ENCODE data around the gene DENND2A.
A peak's percentile ranks its signal among the peaks of the same experiment; 100 is the strongest.
"Not testable (repeated sequence)": the region's sequence is repeated elsewhere in the genome, so short reads cannot be mapped to it uniquely, and the experiment has no call there.

DENND2A gene

DNA sequence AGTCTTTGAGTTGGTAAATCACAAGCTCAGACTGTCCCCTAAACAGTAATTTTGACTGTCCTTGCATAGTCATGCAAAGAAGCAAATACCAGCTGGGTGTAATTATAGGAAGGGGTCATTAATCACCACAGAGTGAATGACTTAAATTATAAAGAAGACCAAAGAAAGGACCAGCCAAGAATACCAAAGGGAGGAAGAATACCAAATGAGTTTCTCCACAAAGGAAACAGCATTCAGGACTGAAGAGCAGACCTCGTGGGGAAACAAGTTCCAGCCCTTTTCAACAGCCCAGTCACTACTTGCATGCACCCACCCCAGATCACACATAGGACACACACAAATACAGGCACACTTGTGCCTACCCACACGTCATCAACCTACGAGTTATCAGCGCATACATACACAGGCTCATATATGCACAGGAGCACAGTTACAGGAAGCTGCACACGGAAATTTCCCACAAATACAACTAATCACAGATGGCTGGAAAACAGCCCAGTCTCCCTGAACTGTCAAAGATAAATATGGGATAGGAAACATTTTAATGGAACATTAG is 77.6 kb downstream of the DENND2A start:
- Histone ChIP-seq H3K27ac (ENCODE audit: low read length) (no peak overlapping the region), H3K9me3 (ENCODE audit: control insufficient read depth in 2 of 2, low read length in 2 of 2) (no peaks in the 10 kb centered on the region), H3K4me1 (ENCODE audit: control insufficient read depth, insufficient read depth, low read length) (peaks cover 16% of the 10 kb centered on the region), H3K36me3 (ENCODE audit: control insufficient read depth in 2 of 2, insufficient read depth in 2 of 2, low read length in 2 of 2) (peaks cover 9 to 24% of the 10 kb centered on the region in 2 donors), H3K9ac (ENCODE audit: low read length in 2 of 2) (no peak overlapping the region), H3K4me3 (ENCODE audit: low read length in 2 of 2) (no peak overlapping the region), H3K27me3 (ENCODE audit: control insufficient read depth in 1 of 2, insufficient read depth in 2 of 2, low read length in 2 of 2) (no peaks in the 10 kb centered on the region)

DNA sequence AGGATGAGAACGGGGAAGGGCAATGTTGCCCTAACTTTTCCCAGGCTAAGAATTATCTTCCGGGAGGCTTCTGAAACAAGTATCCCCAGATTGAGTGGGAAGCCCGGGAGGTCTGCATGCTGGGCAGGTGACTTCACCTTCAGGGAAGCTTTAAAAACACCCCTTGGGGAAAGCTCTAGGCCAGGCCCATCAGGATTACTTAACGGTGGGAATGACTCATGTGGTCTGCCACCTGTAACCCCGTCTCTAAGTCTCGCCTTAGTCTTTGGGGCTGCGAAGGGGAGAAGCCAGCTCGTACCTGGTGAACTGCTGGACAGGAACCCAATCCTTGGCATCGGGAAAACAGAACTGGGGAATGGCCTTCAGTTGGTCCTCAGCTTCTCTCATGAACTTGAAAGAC is 81.2 kb downstream of the DENND2A start:
- Histone ChIP-seq H3K27me3 (ENCODE audit: control insufficient read depth in 1 of 2, insufficient read depth in 2 of 2, low read length in 2 of 2) (no peaks in the 10 kb centered on the region), H3K36me3 (ENCODE audit: control insufficient read depth in 2 of 2, insufficient read depth in 2 of 2, low read length in 2 of 2) (peaks cover 9 to 36% of the 10 kb centered on the region in 2 donors), H3K9ac (ENCODE audit: low read length in 2 of 2) (no peak overlapping the region), H3K27ac (ENCODE audit: low read length) (no peak overlapping the region), H3K9me3 (ENCODE audit: control insufficient read depth in 2 of 2, low read length in 2 of 2) (no peaks in the 10 kb centered on the region), H3K4me1 (ENCODE audit: control insufficient read depth, insufficient read depth, low read length) (no peaks in the 10 kb centered on the region), H3K4me3 (ENCODE audit: low read length in 2 of 2) (no peak overlapping the region)

DNA sequence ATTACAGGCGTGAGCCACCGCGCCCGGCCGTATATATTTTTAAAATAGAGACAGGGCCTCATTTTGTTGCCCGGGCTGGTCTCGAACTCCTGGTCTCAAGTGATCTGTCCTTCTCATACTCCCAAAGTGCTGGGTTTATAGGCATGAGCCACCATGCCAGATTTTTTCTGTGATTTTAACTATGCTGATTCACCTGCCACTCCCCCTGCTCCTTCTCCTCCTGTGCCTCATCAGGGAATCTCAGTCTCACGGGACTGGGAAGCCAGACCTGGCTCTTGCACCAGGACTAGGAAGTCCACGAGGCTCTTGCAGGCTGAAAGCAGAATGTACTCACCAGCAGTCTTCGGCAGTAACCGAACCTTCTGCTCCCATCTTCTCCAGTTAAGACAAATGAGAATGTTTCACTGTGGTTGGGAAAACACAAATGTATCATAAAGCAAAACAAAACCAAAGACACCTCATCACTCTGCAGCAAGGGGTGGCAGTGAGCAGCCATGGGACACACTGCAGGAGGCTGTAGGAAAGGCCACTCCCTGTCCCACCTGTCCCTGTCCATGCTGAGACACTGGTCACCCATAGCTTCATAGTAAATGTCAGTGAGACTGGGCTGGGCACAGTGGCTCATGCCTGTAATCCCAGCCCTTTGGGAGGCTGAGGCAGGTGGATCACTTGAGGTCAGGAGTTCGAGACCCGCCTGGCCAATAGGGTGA is 82.6 kb downstream of the DENND2A start:
- Histone ChIP-seq H3K27me3 (ENCODE audit: control insufficient read depth in 1 of 2, insufficient read depth in 2 of 2, low read length in 2 of 2) (no peaks in the 10 kb centered on the region), H3K9ac (ENCODE audit: low read length in 2 of 2) (no peak overlapping the region), H3K4me1 (ENCODE audit: control insufficient read depth, insufficient read depth, low read length) (no peaks in the 10 kb centered on the region), H3K36me3 (ENCODE audit: control insufficient read depth in 2 of 2, insufficient read depth in 2 of 2, low read length in 2 of 2) (peaks cover 10 to 32% of the 10 kb centered on the region in 2 donors), H3K27ac (ENCODE audit: low read length) (no peak overlapping the region), H3K9me3 (ENCODE audit: control insufficient read depth in 2 of 2, low read length in 2 of 2) (no peaks in the 10 kb centered on the region), H3K4me3 (ENCODE audit: low read length in 2 of 2) (no peak overlapping the region)

DNA sequence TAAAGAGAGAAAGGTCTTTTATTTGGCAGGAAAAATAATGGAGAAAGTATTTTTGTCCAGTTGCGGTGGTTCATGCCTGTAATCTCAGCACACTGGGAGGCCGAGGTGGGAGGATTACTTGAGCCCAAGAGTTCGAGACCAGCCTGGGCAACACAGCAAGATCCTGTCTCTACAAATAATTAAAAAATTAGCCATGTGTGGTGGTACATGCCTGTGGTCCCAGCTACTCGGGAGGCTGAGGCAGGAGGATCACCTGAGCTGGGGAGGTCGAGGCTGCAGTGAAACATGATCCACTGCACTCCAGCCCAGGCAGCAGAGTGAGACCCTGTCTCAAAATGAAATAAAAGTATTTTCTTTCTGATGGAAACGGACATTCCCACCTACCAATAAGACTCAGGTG is 83.5 kb downstream of the DENND2A start:
- Histone ChIP-seq H3K27ac (ENCODE audit: low read length) (no peak overlapping the region), H3K4me3 (ENCODE audit: low read length in 2 of 2) (no peak overlapping the region), H3K4me1 (ENCODE audit: control insufficient read depth, insufficient read depth, low read length) (peaks cover 3% of the 10 kb centered on the region), H3K27me3 (ENCODE audit: control insufficient read depth in 1 of 2, insufficient read depth in 2 of 2, low read length in 2 of 2) (no peaks in the 10 kb centered on the region), H3K9ac (ENCODE audit: low read length in 2 of 2) (no peak overlapping the region), H3K36me3 (ENCODE audit: control insufficient read depth in 2 of 2, insufficient read depth in 2 of 2, low read length in 2 of 2) (peaks cover 10 to 32% of the 10 kb centered on the region in 2 donors), H3K9me3 (ENCODE audit: control insufficient read depth in 2 of 2, low read length in 2 of 2) (no peaks in the 10 kb centered on the region)

DNA sequence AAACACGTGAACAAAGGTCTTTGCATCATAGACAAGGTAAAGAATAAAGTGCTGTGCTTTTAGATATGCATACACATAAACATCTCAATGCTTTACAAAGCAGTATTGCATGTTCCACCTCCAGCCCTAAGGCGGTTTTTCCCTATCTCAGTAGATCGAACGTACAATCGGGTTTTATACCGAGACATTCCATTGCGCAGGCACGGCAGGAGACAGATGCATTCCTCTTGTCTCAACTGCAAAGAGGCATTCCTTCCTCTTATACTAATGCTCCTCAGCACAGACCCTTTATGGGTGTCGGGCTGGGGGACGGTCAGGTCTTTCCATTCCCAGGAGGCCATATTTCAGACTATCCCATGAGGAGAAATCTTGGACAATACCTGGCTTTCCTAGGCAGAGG is 87.4 kb downstream of the DENND2A start:
- not testable (repeated sequence) for H3K4me1 ChIP-seq (ENCODE audit: control insufficient read depth, insufficient read depth, low read length); H3K4me3 ChIP-seq (ENCODE audit: low read length in 2 of 2); H3K9ac ChIP-seq (ENCODE audit: low read length in 2 of 2); H3K27me3 ChIP-seq (ENCODE audit: control insufficient read depth in 1 of 2, insufficient read depth in 2 of 2, low read length in 2 of 2); H3K9me3 ChIP-seq (ENCODE audit: control insufficient read depth in 2 of 2, low read length in 2 of 2); H3K27ac ChIP-seq (ENCODE audit: low read length)
- peaks cover 5 to 14% of the 10 kb centered on the region in 2 donors for H3K36me3 ChIP-seq (ENCODE audit: control insufficient read depth in 2 of 2, insufficient read depth in 2 of 2, low read length in 2 of 2)

DNA sequence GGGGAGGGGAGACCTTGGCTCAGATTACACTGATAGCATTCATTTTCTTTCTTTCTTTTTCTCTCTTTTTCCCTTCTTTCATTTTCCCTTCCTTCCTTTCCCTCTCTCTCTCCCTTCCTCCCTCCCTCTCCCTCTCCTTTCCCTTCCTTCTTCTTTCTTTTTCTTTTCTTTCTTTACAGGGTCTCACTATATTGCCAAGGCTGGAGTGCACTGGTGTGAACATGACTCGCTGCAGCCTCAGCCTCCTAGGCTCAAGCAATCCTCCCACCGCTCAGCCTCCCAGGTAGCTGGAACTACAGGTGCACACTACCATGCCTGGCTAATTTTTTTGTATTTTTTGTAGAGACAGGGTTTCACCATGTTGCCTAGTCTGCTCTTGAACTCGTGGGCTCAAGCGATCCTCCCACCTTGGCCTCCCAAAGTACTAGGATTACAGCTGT is 88.4 kb downstream of the DENND2A start:
- no peaks in the 10 kb centered on the region for H3K9me3 ChIP-seq (ENCODE audit: control insufficient read depth in 2 of 2, low read length in 2 of 2)
- no peaks in the 10 kb centered on the region for H3K27me3 ChIP-seq (ENCODE audit: control insufficient read depth in 1 of 2, insufficient read depth in 2 of 2, low read length in 2 of 2)
- H3K36me3 ChIP-seq (ENCODE audit: control insufficient read depth in 2 of 2, insufficient read depth in 2 of 2, low read length in 2 of 2) = peaks cover 2 to 9% of the 10 kb centered on the region in 2 donors
- H3K4me3 ChIP-seq (ENCODE audit: low read length in 2 of 2) = peak overlapping the region in 1 of 2 donors; percentile 3
- H3K9ac ChIP-seq (ENCODE audit: low read length in 2 of 2) = no peak overlapping the region
- H3K27ac ChIP-seq (ENCODE audit: low read length) = peak overlapping the region; percentile 46
- H3K4me1 ChIP-seq (ENCODE audit: control insufficient read depth, insufficient read depth, low read length) = peaks cover 7% of the 10 kb centered on the region

DNA sequence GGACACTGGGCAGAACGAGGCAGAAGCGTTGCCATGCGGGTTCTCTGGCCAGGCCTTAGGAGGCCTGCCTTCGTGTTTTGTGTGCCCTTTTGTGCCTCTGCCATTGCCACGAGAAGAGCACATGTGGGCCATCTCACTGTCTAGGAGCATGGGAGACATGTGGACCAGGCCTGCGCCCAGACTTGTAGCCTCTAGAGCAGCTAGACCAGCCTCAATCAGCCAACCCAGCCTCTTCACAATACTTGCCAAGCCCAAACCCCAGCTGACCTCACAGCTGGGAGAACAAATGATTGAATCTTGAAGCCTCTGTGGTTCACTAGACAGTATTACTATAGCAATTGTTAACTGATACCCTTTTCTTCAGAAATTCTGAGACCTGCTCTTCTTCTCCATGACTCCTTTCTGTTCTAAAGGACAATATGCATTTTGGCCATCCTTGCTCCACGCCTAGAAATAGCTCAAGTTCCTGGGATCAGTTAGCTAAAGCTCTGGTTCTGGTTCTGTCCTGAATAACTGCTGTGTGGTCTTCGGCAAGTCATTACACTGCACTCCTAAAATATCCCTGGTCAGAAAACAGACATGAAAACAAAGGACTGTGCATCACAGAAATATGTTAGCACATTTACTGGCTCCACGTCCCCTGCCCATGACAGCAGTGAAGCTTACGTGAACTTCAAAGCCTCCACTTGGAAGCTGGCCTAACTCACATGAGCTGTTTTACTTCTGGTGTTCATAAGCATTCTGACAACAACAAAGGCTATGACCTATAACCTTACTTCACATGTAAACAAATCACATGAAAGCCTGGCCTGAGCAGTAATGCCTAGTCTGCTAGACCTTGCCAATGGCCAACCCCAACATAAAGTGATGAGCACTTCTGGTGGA is 89.0 kb downstream of the DENND2A start:
- Histone ChIP-seq H3K36me3 (ENCODE audit: control insufficient read depth in 2 of 2, insufficient read depth in 2 of 2, low read length in 2 of 2) (peaks cover 5 to 6% of the 10 kb centered on the region in 2 donors), H3K27ac (ENCODE audit: low read length) (peak overlapping the region; percentile 46)

DNA sequence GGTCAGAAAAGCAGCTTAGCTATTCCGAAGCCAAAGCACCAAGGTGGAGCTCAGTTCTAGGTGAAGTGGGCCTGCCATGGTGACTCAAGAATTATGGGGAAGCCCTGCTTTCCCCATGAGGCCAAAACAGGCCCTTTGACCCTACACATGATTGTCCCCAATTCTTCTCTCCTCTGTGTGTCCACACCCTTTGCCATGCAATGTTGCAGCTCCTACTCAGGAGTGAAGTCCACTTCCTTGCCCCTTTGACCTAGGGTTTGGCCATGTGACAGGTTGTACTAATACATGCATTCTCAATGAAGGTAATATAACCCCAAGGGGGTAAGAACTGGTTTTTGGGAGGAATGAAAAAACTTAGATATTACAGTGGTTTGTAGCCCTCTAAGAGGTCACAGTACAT is 93.7 kb downstream of the DENND2A start:
- H3K4me1 ChIP-seq (ENCODE audit: control insufficient read depth, insufficient read depth, low read length) = peaks cover 11% of the 10 kb centered on the region
- H3K9ac ChIP-seq (ENCODE audit: low read length in 2 of 2) = no peak overlapping the region
- H3K27ac ChIP-seq (ENCODE audit: low read length) = no peak overlapping the region
- H3K36me3 ChIP-seq (ENCODE audit: control insufficient read depth in 2 of 2, insufficient read depth in 2 of 2, low read length in 2 of 2) = peaks cover 11 to 22% of the 10 kb centered on the region in 2 donors
- H3K9me3 ChIP-seq (ENCODE audit: control insufficient read depth in 2 of 2, low read length in 2 of 2) = no peaks in the 10 kb centered on the region
- H3K27me3 ChIP-seq (ENCODE audit: control insufficient read depth in 1 of 2, insufficient read depth in 2 of 2, low read length in 2 of 2) = no peaks in the 10 kb centered on the region
- H3K4me3 ChIP-seq (ENCODE audit: low read length in 2 of 2) = no peak overlapping the region

More for the DNA sequence above, 89.0 kb downstream of the DENND2A start:
- Histone ChIP-seq H3K4me1 (ENCODE audit: control insufficient read depth, insufficient read depth, low read length) (peaks cover 7% of the 10 kb centered on the region), H3K4me3 (ENCODE audit: low read length in 2 of 2) (peak overlapping the region in 1 of 2 donors; percentile 3), H3K27me3 (ENCODE audit: control insufficient read depth in 1 of 2, insufficient read depth in 2 of 2, low read length in 2 of 2) (no peaks in the 10 kb centered on the region), H3K9ac (ENCODE audit: low read length in 2 of 2) (no peak overlapping the region), H3K9me3 (ENCODE audit: control insufficient read depth in 2 of 2, low read length in 2 of 2) (no peaks in the 10 kb centered on the region)

DNA sequence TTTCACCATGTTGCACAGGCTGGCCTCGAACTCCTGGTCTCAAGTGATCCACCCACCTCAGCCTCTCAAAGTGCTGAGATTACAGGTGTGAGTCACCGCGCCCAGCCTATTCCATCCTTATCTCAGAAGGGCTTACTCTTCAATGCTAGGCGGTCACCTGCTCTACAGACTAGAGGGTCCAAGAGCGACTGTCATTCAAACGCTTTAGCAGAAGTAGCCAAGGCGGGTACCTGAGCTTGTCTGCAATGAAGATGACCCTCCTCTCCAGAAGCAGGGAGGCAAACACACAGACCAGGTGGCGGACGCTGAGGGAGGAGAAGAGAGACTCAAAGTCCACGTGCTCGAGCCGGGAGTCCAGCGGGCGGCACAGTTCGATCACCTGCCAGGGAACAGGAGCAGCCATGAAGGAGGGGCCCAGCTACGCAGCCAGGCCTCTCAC is 96.2 kb downstream of the DENND2A start:
- no peaks in the 10 kb centered on the region for H3K9me3 ChIP-seq (ENCODE audit: control insufficient read depth in 2 of 2, low read length in 2 of 2)
- no peaks in the 10 kb centered on the region for H3K27me3 ChIP-seq (ENCODE audit: control insufficient read depth in 1 of 2, insufficient read depth in 2 of 2, low read length in 2 of 2)
- H3K4me3 ChIP-seq (ENCODE audit: low read length in 2 of 2) = no peak overlapping the region
- peaks cover 15 to 22% of the 10 kb centered on the region in 2 donors for H3K36me3 ChIP-seq (ENCODE audit: control insufficient read depth in 2 of 2, insufficient read depth in 2 of 2, low read length in 2 of 2)
- no peak overlapping the region for H3K9ac ChIP-seq (ENCODE audit: low read length in 2 of 2)
- H3K4me1 ChIP-seq (ENCODE audit: control insufficient read depth, insufficient read depth, low read length) = peaks cover 25% of the 10 kb centered on the region
- H3K27ac ChIP-seq (ENCODE audit: low read length) = no peak overlapping the region

DNA sequence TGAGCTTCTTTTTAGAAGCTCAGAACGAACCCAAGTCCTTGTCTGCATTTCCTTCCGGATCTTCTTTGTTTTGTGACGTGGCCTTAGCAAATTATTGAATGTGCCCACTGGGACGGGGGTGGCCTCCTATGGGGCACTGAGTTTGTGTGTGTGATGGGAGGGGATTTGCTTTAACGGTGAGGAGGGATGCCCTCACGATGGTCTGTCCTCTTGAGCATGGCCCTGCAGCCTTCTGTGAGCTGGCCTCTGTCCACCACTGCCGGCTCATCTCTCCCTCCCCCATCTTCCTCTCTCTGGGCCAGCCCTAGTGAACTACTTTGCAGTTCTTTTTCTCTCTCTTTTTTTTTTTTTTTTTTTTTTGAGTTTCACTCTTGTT is 98.4 kb downstream of the DENND2A start:
- Histone ChIP-seq H3K27me3 (ENCODE audit: control insufficient read depth in 1 of 2, insufficient read depth in 2 of 2, low read length in 2 of 2) (no peaks in the 10 kb centered on the region), H3K4me1 (ENCODE audit: control insufficient read depth, insufficient read depth, low read length) (peaks cover 39% of the 10 kb centered on the region), H3K4me3 (ENCODE audit: low read length in 2 of 2) (peak overlapping the region; percentile 40 to 45), H3K27ac (ENCODE audit: low read length) (peak overlapping the region; percentile 79), H3K9me3 (ENCODE audit: control insufficient read depth in 2 of 2, low read length in 2 of 2) (no peaks in the 10 kb centered on the region), H3K9ac (ENCODE audit: low read length in 2 of 2) (peak overlapping the region in 1 of 2 donors; percentile 42), H3K36me3 (ENCODE audit: control insufficient read depth in 2 of 2, insufficient read depth in 2 of 2, low read length in 2 of 2) (peaks cover 15 to 22% of the 10 kb centered on the region in 2 donors)
